HG03064 (cell line): Measurements from ENCODE around the gene FAM163A.
"Not testable (repeated sequence)": the region's sequence is repeated elsewhere in the genome, so short reads cannot be mapped to it uniquely, and the experiment has no call there.

Experiments used
- ATAC-seq: cut with Tn5 transposase; IDR thresholded peaks from one replicate; pipeline ENCODE4 v1.9.1; 2021; ENCODE audit warnings: low read depth; ENCODE audit not compliant: unreplicated experiment

Gene FAM163A

DNA sequence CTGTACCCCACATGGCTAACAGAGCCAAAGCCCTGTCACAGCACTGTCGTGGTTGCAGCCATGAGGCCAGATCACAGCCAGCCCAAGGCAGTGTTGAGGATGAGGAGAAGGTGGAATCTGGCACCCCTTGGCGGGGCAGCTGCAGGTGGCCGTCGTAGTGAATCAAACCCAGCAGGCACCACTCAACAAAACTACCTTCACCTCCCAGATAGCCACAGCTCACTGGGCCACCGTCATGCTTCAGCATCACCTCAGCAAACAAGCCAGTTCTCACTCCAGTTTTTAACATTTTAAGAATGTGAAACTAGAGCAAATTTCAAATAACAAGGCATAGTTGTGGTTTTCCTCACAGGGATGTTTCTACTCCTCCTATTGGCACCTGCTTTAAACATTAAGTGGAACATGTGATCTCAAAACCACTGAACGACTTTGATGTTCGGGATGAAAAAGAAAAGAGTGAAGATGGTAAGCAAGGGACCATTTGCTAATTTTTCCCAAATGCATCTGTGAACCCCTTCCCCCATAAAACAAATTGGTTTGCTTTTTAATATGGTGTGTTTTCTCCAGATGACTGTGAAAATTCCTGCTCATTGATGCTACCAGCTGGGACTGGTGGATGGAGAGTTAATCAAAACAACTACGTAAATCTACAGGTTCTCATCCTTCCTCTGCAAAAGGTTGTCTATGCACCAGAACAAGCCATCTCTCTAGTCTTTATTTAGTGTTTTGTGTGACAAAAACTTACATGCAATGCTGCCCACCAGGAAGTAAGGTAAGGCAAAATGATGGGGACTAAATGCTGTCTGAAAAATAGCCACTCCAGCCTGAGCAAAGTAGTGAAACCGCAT is 89.0 kb downstream of the FAM163A start:
- ATAC-seq: no peak

- not testable (repeated sequence) for ATAC-seq
Observed at GRCh38 chr1:179836686-179837445, 93.8 kb downstream of the FAM163A start.

DNA sequence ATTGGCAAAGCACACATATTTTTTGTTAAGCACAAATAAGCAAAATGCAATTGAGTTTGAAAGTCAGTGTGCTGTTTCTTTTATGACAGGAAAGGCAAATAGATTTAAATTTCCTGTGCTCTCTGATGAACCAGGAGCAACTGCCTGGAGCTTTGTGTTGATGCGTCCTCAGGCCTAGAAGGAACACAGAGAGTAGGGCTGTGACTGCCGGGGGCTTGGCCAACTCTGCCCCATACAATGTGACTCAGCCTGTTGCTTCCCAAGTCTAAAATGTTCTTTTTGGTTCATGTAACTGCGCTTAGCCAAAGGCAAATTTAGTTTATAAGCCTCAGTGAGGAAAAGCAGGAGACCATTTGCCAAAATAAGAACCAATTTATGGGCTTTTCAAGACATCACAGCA is 97.0 kb downstream of the FAM163A start:
- ATAC-seq: no peak

DNA sequence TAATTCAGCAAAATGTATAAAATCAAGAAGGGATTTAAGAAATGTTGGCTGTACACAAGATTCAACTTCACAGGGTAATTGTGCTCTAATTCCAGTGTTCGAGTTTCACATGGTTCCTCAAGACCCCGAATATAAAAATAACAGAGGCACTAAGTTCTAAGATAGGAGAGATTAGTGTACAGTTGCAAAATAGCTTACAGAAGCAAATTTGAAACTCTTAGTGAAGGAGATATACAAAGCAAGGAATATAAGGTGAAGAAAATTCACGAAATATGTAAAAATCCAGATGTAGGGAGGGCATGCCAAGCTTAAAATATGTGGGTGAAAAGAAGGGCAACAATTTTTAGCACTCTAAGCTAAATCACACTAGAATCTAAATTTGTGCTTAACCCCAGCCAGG is 105.1 kb downstream of the FAM163A start:
- ATAC-seq: no peak

DNA sequence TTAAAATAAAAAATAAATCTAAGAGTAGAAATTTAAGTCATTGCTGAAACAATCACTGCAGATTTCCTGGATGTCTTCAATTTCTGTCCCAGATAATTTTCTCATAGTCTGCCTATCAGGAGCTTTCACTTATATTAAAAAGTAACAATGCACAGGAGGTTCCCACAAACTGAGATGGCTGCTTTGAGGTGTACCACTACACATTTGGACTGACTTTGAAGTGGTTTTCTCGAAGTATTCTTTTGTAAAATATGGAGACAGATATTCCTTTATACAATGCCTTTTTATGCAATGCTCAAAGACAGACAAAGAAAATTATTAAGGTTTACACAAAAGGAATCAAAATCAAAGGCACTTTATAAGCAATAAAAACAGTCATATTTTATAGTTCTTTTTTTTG is 110.0 kb downstream of the FAM163A start:
- no peak for ATAC-seq

- not testable (repeated sequence) for ATAC-seq
Observed at GRCh38 chr1:179855831-179856230, 112.7 kb downstream of the FAM163A start.

DNA sequence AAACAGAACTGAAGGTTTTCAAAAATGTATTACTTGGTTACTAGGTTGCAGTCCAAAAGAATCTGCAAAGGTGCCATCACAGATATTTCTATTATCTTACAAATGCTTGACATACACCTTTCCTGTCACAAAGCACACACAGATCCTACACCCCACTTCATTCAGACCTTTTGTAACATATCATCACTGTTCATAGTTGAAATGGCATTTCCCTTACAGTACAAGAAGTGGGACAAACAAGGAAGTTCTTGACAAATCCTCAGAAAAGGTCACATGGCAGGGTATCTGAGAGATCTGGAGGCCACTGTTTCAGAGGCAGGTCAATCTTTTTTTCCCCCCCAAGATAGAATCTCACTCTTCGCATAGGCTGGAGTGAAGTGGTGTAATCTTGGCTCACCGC is 113.2 kb downstream of the FAM163A start:
- no peak for ATAC-seq

DNA sequence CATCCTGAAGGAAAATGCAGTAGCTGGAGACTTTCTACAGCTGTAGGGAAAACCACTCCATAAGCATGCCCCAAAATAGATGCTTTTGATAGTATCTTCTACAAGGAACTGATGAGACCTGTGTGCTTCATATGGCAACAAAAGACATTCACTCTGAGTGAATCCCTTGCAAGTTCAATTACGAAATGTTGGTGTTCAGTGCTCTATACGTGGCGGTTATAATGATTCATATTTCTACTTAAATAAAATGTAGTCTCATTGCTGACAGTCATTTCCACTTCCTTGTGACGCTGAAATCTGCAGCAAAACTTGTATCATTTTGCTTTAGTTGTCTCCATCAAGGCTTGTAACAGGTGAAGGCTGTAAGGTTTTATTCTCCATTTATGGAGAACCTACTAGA is 113.9 kb downstream of the FAM163A start:
- no peak for ATAC-seq

DNA sequence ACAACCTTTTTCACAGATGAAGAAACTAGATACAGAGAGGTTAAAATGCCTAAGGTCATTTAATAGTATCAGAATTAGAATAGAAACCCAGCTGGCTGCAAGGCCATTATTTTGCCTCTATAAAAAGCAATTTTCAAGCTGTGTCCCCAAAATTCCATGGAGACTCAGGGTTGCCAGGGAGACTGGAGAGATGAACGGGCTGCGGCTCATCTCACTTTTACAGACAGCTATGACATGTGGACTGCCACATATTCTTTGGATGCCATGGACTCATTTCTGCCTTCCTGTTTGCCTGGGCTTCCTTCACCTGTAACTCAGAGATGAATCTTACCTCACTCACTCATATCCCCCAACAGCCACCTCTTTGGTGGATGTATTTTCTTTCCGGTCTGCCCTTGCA is 117.6 kb downstream of the FAM163A start:
- no peak for ATAC-seq

DNA sequence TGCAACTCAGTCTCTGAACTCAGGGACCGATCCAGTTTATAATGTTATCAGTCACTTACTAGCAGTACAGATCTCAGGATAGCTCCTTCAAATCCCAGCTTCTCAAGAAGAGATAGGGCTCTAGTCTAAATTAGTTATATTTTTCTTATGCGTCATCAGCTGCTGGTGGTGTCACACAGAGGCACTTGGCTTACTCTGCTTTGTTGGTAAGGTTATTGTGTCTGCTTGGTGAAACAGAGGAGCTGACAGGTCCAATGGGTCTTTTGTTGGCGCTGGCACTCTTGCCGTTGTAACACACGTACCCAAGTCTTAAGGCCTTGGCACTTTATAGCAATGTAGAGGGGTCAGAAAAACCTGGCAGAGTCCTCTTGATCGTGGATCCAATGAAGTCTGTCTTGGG is 122.3 kb downstream of the FAM163A start:
- ATAC-seq: no peak
